ENCODE data around the gene AKNAD1. TPM values are rescaled to one million over a fixed set of nuclear protein-coding genes. Genes with fewer than 3 reads are reported as not detected.

Gene AKNAD1, protein sequence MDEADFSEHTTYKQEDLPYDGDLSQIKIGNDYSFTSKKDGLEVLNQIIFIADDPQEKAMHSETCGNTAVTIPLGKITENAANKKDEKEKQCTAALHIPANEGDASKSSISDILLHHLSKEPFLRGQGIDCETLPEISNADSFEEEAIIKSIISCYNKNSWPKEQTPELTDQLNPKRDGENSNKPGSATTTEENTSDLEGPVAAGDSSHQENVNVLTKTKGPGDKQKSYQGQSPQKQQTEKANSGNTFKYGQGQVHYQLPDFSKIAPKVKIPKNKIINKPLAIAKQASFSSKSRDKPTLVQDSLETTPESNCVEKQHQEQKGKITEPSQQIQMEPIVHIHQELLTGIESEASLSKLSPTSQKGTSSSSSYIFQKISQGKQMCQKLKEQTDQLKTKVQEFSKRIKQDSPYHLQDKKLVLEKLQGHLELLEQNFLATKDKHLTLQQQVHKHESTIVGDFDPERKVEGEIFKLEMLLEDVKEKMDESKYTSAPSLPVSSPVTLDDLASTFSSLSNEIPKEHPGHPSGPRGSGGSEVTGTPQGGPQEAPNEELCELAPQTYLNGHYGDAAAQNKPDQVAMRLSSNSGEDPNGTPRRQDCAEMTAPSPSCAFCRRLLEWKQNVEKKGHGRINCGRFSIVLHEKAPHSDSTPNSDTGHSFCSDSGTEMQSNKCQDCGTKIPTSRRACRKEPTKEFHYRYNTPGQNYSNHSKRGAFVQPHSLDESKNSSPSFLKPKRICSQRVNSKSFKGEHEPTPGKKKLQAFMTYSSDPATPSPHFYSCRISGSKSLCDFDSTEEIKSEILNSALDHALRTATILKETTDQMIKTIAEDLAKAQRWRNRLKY
- total RNA-seq (2022), result not detected in 2 replicates
- Bru-seq, nascent RNA, result percentile 4 among the genes with signal in this experiment
- BruChase-seq, experiment 1, labeled RNA remaining after a 2-hour chase, result percentile 4 among the genes with signal in this experiment
- not detected for BruChase-seq, experiment 2, labeled RNA remaining after a 6-hour chase
- long read RNA-seq, result 0 reads

DNA sequence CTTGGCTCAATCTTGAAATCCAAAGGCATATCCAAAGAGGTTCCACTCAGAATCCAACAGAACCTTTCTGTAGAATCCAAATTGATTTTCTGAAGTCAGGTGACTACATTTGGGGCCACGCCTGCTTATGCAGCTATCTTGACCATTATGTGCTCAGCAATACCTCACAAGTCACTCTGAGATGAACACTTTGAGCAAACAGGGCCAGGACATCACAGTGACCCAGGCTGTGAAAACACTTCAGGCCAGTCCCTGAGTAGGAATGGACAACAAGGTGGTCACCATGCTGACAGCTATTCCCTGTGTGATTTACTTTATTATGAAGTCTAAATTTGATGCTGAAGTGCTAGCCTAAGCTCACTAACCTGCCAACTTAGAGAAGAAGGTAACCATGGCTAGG is at the start of gene AKNAD1:
Gene AKNAD1 (minus strand): TSS at position 101 of the 400 bp plus-strand sequence. CDS start 4,430 bp downstream, outside the sequence.
- intact Hi-C loops (cut with micrococcal nuclease; ENCODE audit: unreplicated experiment), result no loop called here
- no peak within 1 kb of the TSS for H3K4me3 Mint-ChIP-seq (ENCODE audit: unreplicated experiment)
- no peaks in the 10 kb centered on the region for H3K36me3 ChIP-seq (ENCODE audit: control insufficient read depth, insufficient read depth, low read length)
- no peak within 1 kb of the TSS for H3K4me3 ChIP-seq (ENCODE audit: low read depth, low read length)
- ChIA-PET POLR2A (no interaction called here), CTCF (no interaction called here)
- no peaks in the 10 kb centered on the region for H3K27me3 ChIP-seq (replicated peaks; ENCODE audit: control insufficient read depth, insufficient read depth, low read length)
- H3K27ac Mint-ChIP-seq (ENCODE audit: unreplicated experiment), result no peak within 1 kb of the TSS
- TF ChIP-seq, protein P1, sequence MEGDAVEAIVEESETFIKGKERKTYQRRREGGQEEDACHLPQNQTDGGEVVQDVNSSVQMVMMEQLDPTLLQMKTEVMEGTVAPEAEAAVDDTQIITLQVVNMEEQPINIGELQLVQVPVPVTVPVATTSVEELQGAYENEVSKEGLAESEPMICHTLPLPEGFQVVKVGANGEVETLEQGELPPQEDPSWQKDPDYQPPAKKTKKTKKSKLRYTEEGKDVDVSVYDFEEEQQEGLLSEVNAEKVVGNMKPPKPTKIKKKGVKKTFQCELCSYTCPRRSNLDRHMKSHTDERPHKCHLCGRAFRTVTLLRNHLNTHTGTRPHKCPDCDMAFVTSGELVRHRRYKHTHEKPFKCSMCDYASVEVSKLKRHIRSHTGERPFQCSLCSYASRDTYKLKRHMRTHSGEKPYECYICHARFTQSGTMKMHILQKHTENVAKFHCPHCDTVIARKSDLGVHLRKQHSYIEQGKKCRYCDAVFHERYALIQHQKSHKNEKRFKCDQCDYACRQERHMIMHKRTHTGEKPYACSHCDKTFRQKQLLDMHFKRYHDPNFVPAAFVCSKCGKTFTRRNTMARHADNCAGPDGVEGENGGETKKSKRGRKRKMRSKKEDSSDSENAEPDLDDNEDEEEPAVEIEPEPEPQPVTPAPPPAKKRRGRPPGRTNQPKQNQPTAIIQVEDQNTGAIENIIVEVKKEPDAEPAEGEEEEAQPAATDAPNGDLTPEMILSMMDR (IDR thresholded peaks at IDR 0.05; ENCODE audit: insufficient read depth in 1 of 2, low read depth in 1 of 2, low read length in 1 of 2, severe bottlenecking in 1 of 2, unreplicated experiment in 1 of 2), result no peak
- H3K27me3 Mint-ChIP-seq (ENCODE audit: insufficient read depth, unreplicated experiment), result no peaks in the 10 kb centered on the region
- BruUV-seq (replicated peaks), result no TSS peak
- H3K4me1 Mint-ChIP-seq (ENCODE audit: low read depth, unreplicated experiment), result no peaks in the 10 kb centered on the region
- H3K9me3 ChIP-seq, result no peaks in the 10 kb centered on the region
- H3K9me3 Mint-ChIP-seq (ENCODE audit: unreplicated experiment), result no peaks in the 10 kb centered on the region
- DNase-seq, result no peak
- no peaks in the 10 kb centered on the region for H3K36me3 Mint-ChIP-seq (ENCODE audit: insufficient read depth, unreplicated experiment)
- no peaks in the 10 kb centered on the region for H3K4me1 ChIP-seq

DNA sequence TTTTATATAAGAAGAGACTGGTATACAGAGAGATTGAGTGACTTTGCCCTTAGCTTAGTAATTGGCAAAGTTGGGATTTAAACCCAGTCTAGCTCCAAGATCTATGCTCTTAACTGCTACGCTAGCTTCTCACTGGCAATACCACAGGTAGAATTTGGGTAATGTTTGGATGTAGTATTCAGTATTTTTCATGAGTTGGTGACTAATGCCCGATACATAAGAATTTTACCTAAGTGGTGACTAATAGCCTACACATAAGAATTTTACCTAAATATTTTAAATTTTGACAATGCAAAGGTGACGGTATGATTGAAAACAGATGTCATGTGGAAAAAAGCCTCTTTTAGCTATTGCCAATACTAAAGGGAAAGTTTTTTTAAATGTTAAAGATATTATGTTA is 44.2 kb upstream of the AKNAD1 start:
- BruUV-seq (replicated peaks), result no TSS peak
- H3K4me1 Mint-ChIP-seq (ENCODE audit: low read depth, unreplicated experiment), result no peaks in the 10 kb centered on the region
- ChIA-PET POLR2A (no interaction called here), CTCF (no interaction called here)
- Histone ChIP-seq H3K4me3 (ENCODE audit: low read depth, low read length) (no peak overlapping the region), H3K36me3 (ENCODE audit: control insufficient read depth, insufficient read depth, low read length) (no peaks in the 10 kb centered on the region), H3K9me3 (no peaks in the 10 kb centered on the region), H3K4me1 (no peaks in the 10 kb centered on the region; the same call in 1 of the 2 replicates), H3K27me3 (replicated peaks; ENCODE audit: control insufficient read depth, insufficient read depth, low read length) (no peaks in the 10 kb centered on the region)
- H3K4me3 Mint-ChIP-seq (ENCODE audit: unreplicated experiment), result no peak overlapping the region
- TF ChIP-seq, protein P1 (IDR thresholded peaks at IDR 0.05; ENCODE audit: insufficient read depth in 1 of 2, low read depth in 1 of 2, low read length in 1 of 2, severe bottlenecking in 1 of 2, unreplicated experiment in 1 of 2), result no peak
- H3K27ac Mint-ChIP-seq (ENCODE audit: unreplicated experiment), result no peak overlapping the region
- peaks cover 6% of the 10 kb centered on the region for H3K36me3 Mint-ChIP-seq (ENCODE audit: insufficient read depth, unreplicated experiment)
- intact Hi-C loops (cut with micrococcal nuclease; ENCODE audit: unreplicated experiment), result no loop called here
- no peaks in the 10 kb centered on the region for H3K9me3 Mint-ChIP-seq (ENCODE audit: unreplicated experiment)
- no peak for DNase-seq
- no peaks in the 10 kb centered on the region for H3K27me3 Mint-ChIP-seq (ENCODE audit: insufficient read depth, unreplicated experiment)
